SK-N-MC (cell line): ENCODE measurements around the gene MORC3.

Experiments
- EZH2 ChIP-seq: fragments of 200-600 bp; sonication (generic); IDR thresholded peaks from one replicate; pipeline ENCODE4 v1.6.1; 2017; ENCODE audit warnings: antibody characterized with exemption
- POLR2AphosphoS5 ChIP-seq: IDR thresholded peaks from 2 replicates; pipeline ENCODE4 v1.6.1; 2012; ENCODE audit warnings: mild to moderate bottlenecking, low read depth, low read length, borderline replicate concordance

DNA sequence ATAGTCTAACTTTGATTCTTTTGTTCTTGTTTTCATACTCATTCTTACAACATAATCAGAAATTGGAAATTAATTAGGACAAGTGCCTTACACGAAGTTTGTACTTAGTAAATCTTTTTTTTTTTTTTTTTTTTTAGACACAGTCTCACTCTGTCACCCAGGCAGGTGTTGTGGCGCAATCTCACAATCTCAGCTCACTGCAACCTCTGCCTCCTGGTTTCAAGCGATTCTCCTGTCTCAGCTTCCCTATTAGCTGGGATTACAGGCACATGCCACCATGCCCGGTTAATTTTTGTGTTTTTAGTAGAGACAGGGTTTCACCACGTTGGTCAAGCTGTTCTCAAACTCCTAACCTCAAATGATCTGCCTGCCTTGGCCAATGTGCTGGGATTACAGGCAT lies 77.6 kb downstream of the MORC3 start:
- no peak for TF ChIP-seq POLR2AphosphoS5
- no peak for TF ChIP-seq EZH2
